ENCODE results near the gene METTL15. TPM values are rescaled to one million over a fixed set of nuclear protein-coding genes. Genes with fewer than 3 reads are reported as not detected.

The METTL15 gene
- total and polyA plus RNA-seq, 9 donors, result 4.1 to 14.9 (median 11.2) TPM

DNA sequence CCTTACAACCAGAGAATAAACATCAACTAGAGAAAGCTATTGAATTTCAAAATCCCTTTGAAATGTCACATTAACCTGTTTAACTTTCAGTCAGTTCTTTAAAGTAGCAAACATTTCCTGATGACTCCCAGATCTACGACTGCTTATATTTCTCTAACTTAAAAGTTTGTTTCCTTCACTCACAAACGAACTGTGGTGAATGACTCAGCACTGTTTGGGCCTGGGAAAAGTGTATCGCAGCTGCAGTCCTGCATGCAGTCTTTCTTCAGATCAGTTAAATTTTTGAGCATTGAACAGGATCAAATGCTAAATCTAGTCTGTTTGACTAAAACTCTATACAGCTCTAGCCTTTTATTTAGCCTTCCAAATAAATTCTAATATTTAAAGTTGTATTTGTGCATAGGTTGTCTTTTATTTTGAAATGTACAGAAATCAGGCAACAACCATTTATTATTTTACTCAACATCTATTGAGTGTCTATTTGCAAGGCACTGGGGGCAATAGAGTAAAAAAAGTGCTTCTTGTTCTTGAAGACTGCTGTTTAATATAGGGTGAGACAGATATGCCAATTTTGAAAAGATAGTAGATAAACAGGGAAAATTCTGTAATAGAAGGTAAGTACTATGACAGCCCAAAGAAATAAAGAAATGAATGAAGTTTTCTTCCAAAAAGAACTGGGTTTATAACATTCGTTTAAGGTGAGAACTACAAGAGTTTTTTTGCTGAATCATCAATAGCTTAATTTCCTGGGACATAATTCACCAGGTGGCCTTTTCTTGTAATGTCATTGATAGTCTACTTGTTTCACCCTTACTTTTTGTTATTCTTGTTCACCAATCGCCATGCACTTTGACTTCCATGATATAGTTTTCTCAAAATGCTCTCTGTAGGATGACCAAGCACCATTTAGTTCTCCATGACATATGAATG is 235.4 kb downstream of the METTL15 start:
- 40 to 54% (median 44%) methylated on average over 5 of the region's 5 CpGs for WGBS, 3 donors

DNA sequence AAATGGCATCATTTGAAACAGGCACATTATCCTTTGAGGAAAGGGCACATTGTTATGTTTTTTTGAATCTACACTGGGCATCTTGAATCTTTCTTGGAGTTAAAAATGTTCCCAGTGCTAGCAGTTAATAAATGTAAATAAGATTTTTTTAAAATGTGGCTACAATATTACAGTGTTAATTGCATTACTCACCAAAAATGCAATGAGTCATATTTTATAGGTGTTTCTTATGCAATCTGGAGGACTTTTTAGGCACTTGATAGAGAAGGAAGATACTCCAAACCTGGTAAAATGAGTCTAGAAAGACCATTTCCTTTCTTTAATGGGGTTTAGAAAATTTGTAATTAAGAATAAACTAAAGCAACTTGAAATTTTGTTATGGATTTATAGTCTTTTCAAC is 238.0 kb downstream of the METTL15 start:
- TF ChIP-seq EP300 (IDR thresholded peaks at IDR 0.05), result no peak
- no peaks in the 10 kb centered on the region for H3K36me3 ChIP-seq
- H3K27me3 ChIP-seq, result no peaks in the 10 kb centered on the region
- DNase-seq, result no peak
- H3K9me3 ChIP-seq, result no peaks in the 10 kb centered on the region
- intact Hi-C loops (cut with DNase I), result no loop called here
- no peaks in the 10 kb centered on the region for H3K4me1 ChIP-seq (ENCODE audit: insufficient read depth)
- no peak overlapping the region for H3K4me3 ChIP-seq
- H3K27ac ChIP-seq, result no peak overlapping the region

More for the DNA sequence above, 235.4 kb downstream of the METTL15 start:
- no peak overlapping the region for H3K27ac ChIP-seq
- H3K4me1 ChIP-seq (ENCODE audit: insufficient read depth), result no peaks in the 10 kb centered on the region
- DNase-seq, result no peak
- no peak overlapping the region for H3K4me3 ChIP-seq
- H3K36me3 ChIP-seq, result no peaks in the 10 kb centered on the region
- intact Hi-C loops (cut with DNase I), result no loop called here
- no peak for TF ChIP-seq EP300 (IDR thresholded peaks at IDR 0.05)
- TF ChIP-seq CTCF (IDR thresholded peaks at IDR 0.05), result no peak
- no peak for TF ChIP-seq POLR2A (IDR thresholded peaks at IDR 0.05)
- H3K27me3 ChIP-seq, result no peaks in the 10 kb centered on the region
- H3K9me3 ChIP-seq, result no peaks in the 10 kb centered on the region

- Histone ChIP-seq H3K4me3 (no peak overlapping the region), H3K36me3 (no peaks in the 10 kb centered on the region), H3K27ac (no peak overlapping the region), H3K9me3 (no peaks in the 10 kb centered on the region), H3K27me3 (no peaks in the 10 kb centered on the region), H3K4me1 (ENCODE audit: insufficient read depth) (no peaks in the 10 kb centered on the region)
- no peak for TF ChIP-seq POLR2A (IDR thresholded peaks at IDR 0.05)
- no peak for TF ChIP-seq EP300 (IDR thresholded peaks at IDR 0.05)
- TF ChIP-seq CTCF (IDR thresholded peaks at IDR 0.05), result no peak
- intact Hi-C loops (cut with DNase I), result no loop called here
- 89 to 96% (median 92%) methylated on average over 1 of the region's 1 CpG for WGBS, 3 donors
- no peak for DNase-seq
These were observed 238.5 kb downstream of the METTL15 start for GRCh38 chr11:28346721-28347120.

- Histone ChIP-seq H3K4me1 (ENCODE audit: insufficient read depth) (no peaks in the 10 kb centered on the region), H3K36me3 (no peaks in the 10 kb centered on the region), H3K27me3 (no peaks in the 10 kb centered on the region), H3K9me3 (no peaks in the 10 kb centered on the region), H3K4me3 (no peak overlapping the region), H3K27ac (no peak overlapping the region)
- no peak for DNase-seq
- intact Hi-C loops (cut with DNase I), result no loop called here
- WGBS, 3 donors, result 86 to 94% (median 90%) methylated on average over 5 of the region's 5 CpGs
- no peak for TF ChIP-seq POLR2A (IDR thresholded peaks at IDR 0.05)
- TF ChIP-seq EP300 (IDR thresholded peaks at IDR 0.05), result no peak
- no peak for TF ChIP-seq CTCF (IDR thresholded peaks at IDR 0.05)
These were observed 239.2 kb downstream of the METTL15 start for GRCh38 chr11:28347371-28347770.

GRCh38 chr11:28350216-28350615 is 242.0 kb downstream of the METTL15 start:
- Histone ChIP-seq H3K27ac (no peak overlapping the region), H3K27me3 (no peaks in the 10 kb centered on the region), H3K36me3 (no peaks in the 10 kb centered on the region), H3K4me1 (ENCODE audit: insufficient read depth) (no peaks in the 10 kb centered on the region), H3K9me3 (no peaks in the 10 kb centered on the region), H3K4me3 (no peak overlapping the region)
- TF ChIP-seq EP300 (IDR thresholded peaks at IDR 0.05) (no peak), CTCF (IDR thresholded peaks at IDR 0.05) (no peak), POLR2A (IDR thresholded peaks at IDR 0.05) (no peak)
- intact Hi-C loops (cut with DNase I), result no loop called here
- no peak for DNase-seq

Data from ovary (tissue), 9 donors.